ENCODE data around the gene MEIOSIN. TPM values are rescaled to one million over a fixed set of nuclear protein-coding genes. Genes with fewer than 3 reads are reported as not detected.

Gene MEIOSIN
- total and polyA plus RNA-seq, 9 of the 15 experiments (the other 6 are each of a cell fraction or from before 2014, with no cell fraction given), result 0.06 to 2.0 (median 0.76) TPM

DNA sequence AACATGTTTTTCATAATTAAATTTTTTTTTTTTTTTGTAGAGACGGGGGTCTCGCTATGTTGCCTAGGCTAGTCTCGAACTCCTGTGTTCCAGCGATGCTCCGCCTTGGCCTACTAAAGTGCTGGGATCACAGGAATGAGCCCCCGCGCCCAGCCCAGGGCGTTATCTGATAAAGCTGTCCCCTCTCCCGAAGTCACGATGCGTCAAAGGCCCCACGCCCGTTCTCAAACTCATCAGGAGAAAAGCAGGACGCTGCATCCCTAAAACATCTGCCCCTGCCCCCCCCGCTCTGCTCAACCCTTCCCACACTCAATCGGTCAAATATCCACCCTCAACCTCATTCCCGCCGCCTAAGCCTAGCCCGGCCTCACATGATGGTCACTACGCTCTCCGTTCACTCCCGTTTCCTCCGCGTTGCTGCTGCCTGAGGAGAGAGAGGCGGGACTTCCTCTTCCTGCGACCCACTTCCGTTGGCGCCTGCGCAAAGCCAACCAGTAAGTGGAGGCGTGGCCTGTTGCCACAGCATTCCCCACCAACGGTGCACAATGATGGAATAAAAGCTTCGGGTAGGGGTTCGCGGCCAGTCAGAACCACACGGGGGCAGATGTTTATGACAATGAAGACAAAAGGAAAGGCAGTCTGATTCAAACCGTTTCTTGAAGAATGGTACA, 41.6 kb upstream of the MEIOSIN start, which contains the start of gene SNRPD2 (continued):
- TF ChIP-seq ZNF696 (CRISPR knock-in tag; conservative IDR thresholded peaks at IDR 0.05), result no peak
- TF ChIP-seq, protein P1, sequence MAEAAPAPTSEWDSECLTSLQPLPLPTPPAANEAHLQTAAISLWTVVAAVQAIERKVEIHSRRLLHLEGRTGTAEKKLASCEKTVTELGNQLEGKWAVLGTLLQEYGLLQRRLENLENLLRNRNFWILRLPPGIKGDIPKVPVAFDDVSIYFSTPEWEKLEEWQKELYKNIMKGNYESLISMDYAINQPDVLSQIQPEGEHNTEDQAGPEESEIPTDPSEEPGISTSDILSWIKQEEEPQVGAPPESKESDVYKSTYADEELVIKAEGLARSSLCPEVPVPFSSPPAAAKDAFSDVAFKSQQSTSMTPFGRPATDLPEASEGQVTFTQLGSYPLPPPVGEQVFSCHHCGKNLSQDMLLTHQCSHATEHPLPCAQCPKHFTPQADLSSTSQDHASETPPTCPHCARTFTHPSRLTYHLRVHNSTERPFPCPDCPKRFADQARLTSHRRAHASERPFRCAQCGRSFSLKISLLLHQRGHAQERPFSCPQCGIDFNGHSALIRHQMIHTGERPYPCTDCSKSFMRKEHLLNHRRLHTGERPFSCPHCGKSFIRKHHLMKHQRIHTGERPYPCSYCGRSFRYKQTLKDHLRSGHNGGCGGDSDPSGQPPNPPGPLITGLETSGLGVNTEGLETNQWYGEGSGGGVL (CRISPR knock-in tag; IDR thresholded peaks at IDR 0.05), result no peak
- TF ChIP-seq MED1 (CRISPR knock-in tag; IDR thresholded peaks at IDR 0.05; ENCODE audit: borderline replicate concordance), result no peak
- TF ChIP-seq SRSF9 (IDR thresholded peaks at IDR 0.05; ENCODE audit: borderline replicate concordance, low read depth, low read length), result no peak
- no peak for TF ChIP-seq PPARD (CRISPR knock-in tag; IDR thresholded peaks at IDR 0.05)
- TF ChIP-seq, protein P2, sequence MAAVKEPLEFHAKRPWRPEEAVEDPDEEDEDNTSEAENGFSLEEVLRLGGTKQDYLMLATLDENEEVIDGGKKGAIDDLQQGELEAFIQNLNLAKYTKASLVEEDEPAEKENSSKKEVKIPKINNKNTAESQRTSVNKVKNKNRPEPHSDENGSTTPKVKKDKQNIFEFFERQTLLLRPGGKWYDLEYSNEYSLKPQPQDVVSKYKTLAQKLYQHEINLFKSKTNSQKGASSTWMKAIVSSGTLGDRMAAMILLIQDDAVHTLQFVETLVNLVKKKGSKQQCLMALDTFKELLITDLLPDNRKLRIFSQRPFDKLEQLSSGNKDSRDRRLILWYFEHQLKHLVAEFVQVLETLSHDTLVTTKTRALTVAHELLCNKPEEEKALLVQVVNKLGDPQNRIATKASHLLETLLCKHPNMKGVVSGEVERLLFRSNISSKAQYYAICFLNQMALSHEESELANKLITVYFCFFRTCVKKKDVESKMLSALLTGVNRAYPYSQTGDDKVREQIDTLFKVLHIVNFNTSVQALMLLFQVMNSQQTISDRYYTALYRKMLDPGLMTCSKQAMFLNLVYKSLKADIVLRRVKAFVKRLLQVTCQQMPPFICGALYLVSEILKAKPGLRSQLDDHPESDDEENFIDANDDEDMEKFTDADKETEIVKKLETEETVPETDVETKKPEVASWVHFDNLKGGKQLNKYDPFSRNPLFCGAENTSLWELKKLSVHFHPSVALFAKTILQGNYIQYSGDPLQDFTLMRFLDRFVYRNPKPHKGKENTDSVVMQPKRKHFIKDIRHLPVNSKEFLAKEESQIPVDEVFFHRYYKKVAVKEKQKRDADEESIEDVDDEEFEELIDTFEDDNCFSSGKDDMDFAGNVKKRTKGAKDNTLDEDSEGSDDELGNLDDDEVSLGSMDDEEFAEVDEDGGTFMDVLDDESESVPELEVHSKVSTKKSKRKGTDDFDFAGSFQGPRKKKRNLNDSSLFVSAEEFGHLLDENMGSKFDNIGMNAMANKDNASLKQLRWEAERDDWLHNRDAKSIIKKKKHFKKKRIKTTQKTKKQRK (IDR thresholded peaks at IDR 0.05; ENCODE audit: borderline replicate concordance, low read depth, low read length), result no peak
- no peak for TF ChIP-seq ARHGAP35 (IDR thresholded peaks at IDR 0.05; ENCODE audit: partially characterized antibody)
- TF ChIP-seq NUFIP1 (IDR thresholded peaks at IDR 0.05; ENCODE audit: partially characterized antibody), result no peak
- no peak for TF ChIP-seq ZNF121 (CRISPR knock-in tag; conservative IDR thresholded peaks at IDR 0.05)
- TF ChIP-seq RUNX1 (IDR thresholded peaks at IDR 0.05; ENCODE audit: low read depth), result no peak
- TF ChIP-seq TEAD4 (IDR thresholded peaks at IDR 0.05; ENCODE audit: low read length), result peak; percentile 5; the same call in 1 of the 2 replicates
- no peak for TF ChIP-seq TEAD4 (CRISPR knock-in tag; IDR thresholded peaks at IDR 0.05; ENCODE audit: borderline replicate concordance)
- TF ChIP-seq, protein P3, sequence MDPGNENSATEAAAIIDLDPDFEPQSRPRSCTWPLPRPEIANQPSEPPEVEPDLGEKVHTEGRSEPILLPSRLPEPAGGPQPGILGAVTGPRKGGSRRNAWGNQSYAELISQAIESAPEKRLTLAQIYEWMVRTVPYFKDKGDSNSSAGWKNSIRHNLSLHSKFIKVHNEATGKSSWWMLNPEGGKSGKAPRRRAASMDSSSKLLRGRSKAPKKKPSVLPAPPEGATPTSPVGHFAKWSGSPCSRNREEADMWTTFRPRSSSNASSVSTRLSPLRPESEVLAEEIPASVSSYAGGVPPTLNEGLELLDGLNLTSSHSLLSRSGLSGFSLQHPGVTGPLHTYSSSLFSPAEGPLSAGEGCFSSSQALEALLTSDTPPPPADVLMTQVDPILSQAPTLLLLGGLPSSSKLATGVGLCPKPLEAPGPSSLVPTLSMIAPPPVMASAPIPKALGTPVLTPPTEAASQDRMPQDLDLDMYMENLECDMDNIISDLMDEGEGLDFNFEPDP (CRISPR knock-in tag; IDR thresholded peaks at IDR 0.05), result no peak
- no peak for TF ChIP-seq STAG1 (CRISPR knock-in tag; IDR thresholded peaks at IDR 0.05; ENCODE audit: borderline replicate concordance)
- TF ChIP-seq, protein P4, sequence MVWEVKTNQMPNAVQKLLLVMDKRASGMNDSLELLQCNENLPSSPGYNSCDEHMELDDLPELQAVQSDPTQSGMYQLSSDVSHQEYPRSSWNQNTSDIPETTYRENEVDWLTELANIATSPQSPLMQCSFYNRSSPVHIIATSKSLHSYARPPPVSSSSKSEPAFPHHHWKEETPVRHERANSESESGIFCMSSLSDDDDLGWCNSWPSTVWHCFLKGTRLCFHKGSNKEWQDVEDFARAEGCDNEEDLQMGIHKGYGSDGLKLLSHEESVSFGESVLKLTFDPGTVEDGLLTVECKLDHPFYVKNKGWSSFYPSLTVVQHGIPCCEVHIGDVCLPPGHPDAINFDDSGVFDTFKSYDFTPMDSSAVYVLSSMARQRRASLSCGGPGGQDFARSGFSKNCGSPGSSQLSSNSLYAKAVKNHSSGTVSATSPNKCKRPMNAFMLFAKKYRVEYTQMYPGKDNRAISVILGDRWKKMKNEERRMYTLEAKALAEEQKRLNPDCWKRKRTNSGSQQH (CRISPR knock-in tag; IDR thresholded peaks at IDR 0.05), result no peak
